H1 (cell line): ENCODE results near the gene CSF2. TPM values are rescaled to one million over a fixed set of nuclear protein-coding genes. Genes with fewer than 3 reads are reported as not detected.

Experiments used
- CTCF ChIA-PET: fragments of 300-600 bp; sonication (Branson Sonifier 250); formaldehyde crosslinking; loops from one replicate; lab custom pipeline; 2021; ENCODE audit not compliant: partially characterized antibody; lab: Charles Lee
- POLR2A ChIA-PET: fragments of 300-600 bp; sonication (Branson Sonifier 250); formaldehyde crosslinking; loops from one replicate; lab custom pipeline; 2021; ENCODE audit warnings: inconsistent platforms; ENCODE audit not compliant: partially characterized antibody; lab: Charles Lee
- DNase-seq, 2 experiments: peaks; one replicate each; pipeline versions ENCODE4 v3.0.0 to v3.0.0-alpha.2; 2010 to 2022; ENCODE audit warnings: low spot score in 2 of 2, low read depth in 1 of 2, mixed read lengths in 1 of 2
- FAIRE-seq: peaks from 2 replicates; lab custom pipeline; 2011; peaks lifted over from hg19 to GRCh38; lab: Jason Lieb, UNC
- H2AFZ ChIP-seq: 2 replicates; pipeline ENCODE4 v1.8.1; 2012; ENCODE audit warnings: low read length, inconsistent platforms
- H2AK5ac ChIP-seq: 2 replicates; pipeline ENCODE4 v1.6.1; 2013; ENCODE audit warnings: low read depth, low read length
- H2BK120ac ChIP-seq: replicated peaks from 2 replicates; pipeline ENCODE3; 2013; ENCODE audit warnings: low read depth, low read length, inconsistent platforms
- H2BK12ac ChIP-seq: 2 replicates; pipeline ENCODE4 v1.6.1; 2013; ENCODE audit warnings: low read depth, low read length
- H2BK15ac ChIP-seq: 2 replicates; pipeline ENCODE4 v1.6.1; 2013; ENCODE audit warnings: low read length
- H2BK20ac ChIP-seq: 2 replicates; pipeline ENCODE4 v1.6.1; 2013; ENCODE audit warnings: low read length
- H2BK5ac ChIP-seq: 2 replicates; pipeline ENCODE4 v1.6.1; 2013; ENCODE audit warnings: low read depth, low read length
- H3K14ac ChIP-seq: 2 replicates; pipeline ENCODE4 v1.6.1; 2013; ENCODE audit warnings: inconsistent platforms; ENCODE audit not compliant: insufficient read length
- H3K18ac ChIP-seq: 2 replicates; pipeline ENCODE4 v1.6.1; 2013; ENCODE audit warnings: low read length; ENCODE audit errors: extremely low read depth
- H3K23ac ChIP-seq: 2 replicates; pipeline ENCODE4 v1.6.1; 2013; ENCODE audit warnings: inconsistent platforms; ENCODE audit not compliant: insufficient read length
- H3K23me2 ChIP-seq: 2 replicates; pipeline ENCODE4 v1.6.1; 2013; ENCODE audit warnings: low read depth, low read length
- H3K27ac ChIP-seq: 2 replicates; pipeline ENCODE4 v1.6.1; 2011; ENCODE audit warnings: low read depth, low read length, inconsistent platforms
- H3K27me3 ChIP-seq, 4 experiments: replicated peaks in 1 of 4; 1 replicate in 1 of 4; 2 replicates in 3 of 4; pipeline versions ENCODE4 v1.6.1 to v1.8.1; 2011 to 2013; ENCODE audit warnings: low read length in 3 of 4, mild to moderate bottlenecking in 3 of 4, inconsistent platforms in 2 of 4, mixed read lengths in 2 of 4, moderate library complexity in 1 of 4; ENCODE audit not compliant: control insufficient read depth in 3 of 4, insufficient read depth in 3 of 4; ENCODE audit errors: extremely low read depth in 1 of 4
- H3K36me3 ChIP-seq, 4 experiments: 2 replicates each; pipeline versions ENCODE4 v1.6.1 to v1.8.1; 2011 to 2013; ENCODE audit warnings: mild to moderate bottlenecking in 4 of 4, low read length in 3 of 4, moderate library complexity in 2 of 4, control low read depth in 1 of 4, inconsistent platforms in 1 of 4; ENCODE audit not compliant: insufficient read depth in 4 of 4, control insufficient read depth in 2 of 4
- H3K4ac ChIP-seq: replicated peaks from 2 replicates; pipeline ENCODE3; 2013; ENCODE audit warnings: low read length, low read depth, mixed read lengths, inconsistent platforms; ENCODE audit not compliant: insufficient read length
- H3K4me1 ChIP-seq, 4 experiments: replicated peaks in 1 of 4; 1 replicate in 1 of 4; 2 replicates in 3 of 4; pipeline versions ENCODE4 v1.6.1 to v1.8.1; 2011 to 2013; ENCODE audit warnings: low read length in 3 of 4, inconsistent platforms in 2 of 4, mixed read lengths in 1 of 4; ENCODE audit not compliant: insufficient read depth in 4 of 4, control insufficient read depth in 3 of 4
- H3K4me2 ChIP-seq, 2 experiments: 2 replicates each; pipeline versions ENCODE4 v1.6.1 to v1.8.1; 2011 to 2013; ENCODE audit warnings: low read depth in 2 of 2, low read length in 2 of 2, control low read depth in 1 of 2, inconsistent platforms in 1 of 2, mild to moderate bottlenecking in 1 of 2; ENCODE audit not compliant: insufficient read depth in 1 of 2
- H3K4me3 ChIP-seq, 4 experiments: fragments of 200-600, 300-600 bp in 1 of 4; sonication (generic), shearing (Covaris generic), sonication (Bioruptor Twin) in 1 of 4; 2 replicates each; pipeline versions ENCODE4 v1.5.1 to v1.8.1; 2011 to 2016; ENCODE audit warnings: low read length in 4 of 4, low read depth in 3 of 4, control low read depth in 2 of 4, inconsistent platforms in 2 of 4, mild to moderate bottlenecking in 2 of 4, mixed read lengths in 1 of 4, moderate library complexity in 1 of 4; ENCODE audit not compliant: insufficient read depth in 2 of 4; ENCODE audit errors: extremely low read depth in 1 of 4
- H3K56ac ChIP-seq: replicated peaks from 2 replicates; pipeline ENCODE3; 2013; ENCODE audit warnings: low read depth, mild to moderate bottlenecking, mixed read lengths, low read length, inconsistent platforms; ENCODE audit not compliant: insufficient read length
- H3K79me1 ChIP-seq: 2 replicates; pipeline ENCODE4 v1.6.1; 2013; ENCODE audit warnings: low read depth, low read length, control low read depth
- H3K79me2 ChIP-seq, 2 experiments: 2 replicates each; pipeline versions ENCODE4 v1.6.1 to v1.8.1; 2012 to 2013; ENCODE audit warnings: low read length in 2 of 2, mild to moderate bottlenecking in 2 of 2, inconsistent platforms in 1 of 2; ENCODE audit not compliant: insufficient read depth in 2 of 2, control insufficient read depth in 1 of 2
- H3K9ac ChIP-seq, 4 experiments: replicated peaks in 1 of 4; 1 replicate in 1 of 4; 2 replicates in 3 of 4; pipeline versions ENCODE4 v1.6.1 to v1.8.1; 2011 to 2013; ENCODE audit warnings: low read depth in 3 of 4, low read length in 3 of 4, control low read depth in 2 of 4, mild to moderate bottlenecking in 2 of 4, moderate library complexity in 2 of 4, inconsistent platforms in 1 of 4; ENCODE audit errors: extremely low read depth in 1 of 4
- H3K9me3 ChIP-seq, 2 experiments: 2 replicates each; pipeline versions ENCODE4 v1.6.1 to v1.8.1; 2012 to 2013; ENCODE audit warnings: mild to moderate bottlenecking in 2 of 2, moderate library complexity in 2 of 2, control low read depth in 1 of 2, inconsistent platforms in 1 of 2, low read depth in 1 of 2, low read length in 1 of 2, mixed read lengths in 1 of 2; ENCODE audit not compliant: insufficient read depth in 2 of 2
- H4K20me1 ChIP-seq, 2 experiments: replicated peaks in 1 of 2; 2 replicates each; pipeline versions ENCODE3 to v1.8.1; 2011 to 2013; ENCODE audit warnings: inconsistent platforms in 2 of 2, low read length in 2 of 2, mild to moderate bottlenecking in 1 of 2; ENCODE audit not compliant: insufficient read depth in 2 of 2, control insufficient read depth in 1 of 2
- H4K5ac ChIP-seq: 2 replicates; pipeline ENCODE4 v1.6.1; 2013; ENCODE audit warnings: low read length, low read depth, mixed read lengths, inconsistent platforms; ENCODE audit not compliant: insufficient read length
- H4K8ac ChIP-seq: 2 replicates; pipeline ENCODE4 v1.8.0; 2013; ENCODE audit warnings: mild to moderate bottlenecking, moderate library complexity, low read length, inconsistent platforms; ENCODE audit not compliant: insufficient read depth; ENCODE audit errors: extremely low read depth
- H4K91ac ChIP-seq: replicated peaks from 2 replicates; pipeline ENCODE3; 2013; ENCODE audit warnings: low read length, mixed read lengths, inconsistent platforms; ENCODE audit not compliant: insufficient read length
- ATF3 ChIP-seq: IDR thresholded peaks from 2 replicates; pipeline ENCODE4 v1.6.1; 2011; ENCODE audit warnings: low read depth, mild to moderate bottlenecking, low read length; ENCODE audit not compliant: insufficient read depth
- CEBPB ChIP-seq: IDR thresholded peaks from 2 replicates; pipeline ENCODE4 v1.6.1; 2012; ENCODE audit warnings: low read depth, low read length
- CREB1 ChIP-seq: IDR thresholded peaks from 2 replicates; pipeline ENCODE4 v1.6.1; 2012; ENCODE audit warnings: inconsistent platforms
- GTF2F1 ChIP-seq: IDR thresholded peaks from 2 replicates; pipeline ENCODE4 v1.6.1; 2012; ENCODE audit warnings: low read depth, low read length, improper control_type of control experiment, borderline replicate concordance
- MAX ChIP-seq: IDR thresholded peaks from 2 replicates; pipeline ENCODE4 v1.6.1; 2012; ENCODE audit warnings: inconsistent platforms
- TAF1 ChIP-seq: IDR thresholded peaks from 2 replicates; pipeline ENCODE4 v1.6.1; 2011; ENCODE audit warnings: mild to moderate bottlenecking, low read depth, low read length
- WGBS, 2 experiments: shearing (Covaris generic) in 1 of 2; methylation state at CpG; one replicate each; pipeline versions ENCODE4 v1.1.6 to v1.1.7; 2013 to 2015; ENCODE audit warnings: low lambda C conversion rate in 2 of 2, mixed read lengths in 2 of 2, inconsistent platforms in 1 of 2, low coverage in 1 of 2, missing lambda C conversion rate in 1 of 2; ENCODE audit not compliant: insufficient replicate concordance in 2 of 2, insufficient coverage in 1 of 2, insufficient read length in 1 of 2; ENCODE audit errors: extremely low coverage in 1 of 2, missing lambda C conversion rate in 1 of 2; 5-methylcytosine and 5-hydroxymethylcytosine counted together
- polyA plus RNA-seq, 7 experiments: library from polyadenylated mRNA; depleted of rRNA in 3 of 7; stranded (reverse) in 5 of 7; unstranded in 2 of 7; fragments of >200 nt in 5 of 7; fragments of 200-250 nt in 2 of 7; gene quantifications; 1 replicate in 5 of 7; 2 replicates in 1 of 7; 4 replicates in 1 of 7; pipeline versions ENCODE4 v1.2.1 to v1.2.3, GENCODE V29; 2011 to 2013; ENCODE audit warnings: missing spikeins in 2 of 7, mixed read lengths in 2 of 7
- total RNA-seq: library from RNA; stranded (reverse); fragmentation: NEBNext Ultra II Directional; extraction: Animal tissue kit (Norgen Biotek cat#: 25700); gene quantifications from 2 replicates; pipeline ENCODE4 v1.2.1, GENCODE V29; 2021

Gene CSF2
- total and polyA plus RNA-seq, 2 of the 8 experiments (the other 6 are each of a cell fraction or from before 2014, with no cell fraction given), result not detected

- Histone ChIP-seq H3K4ac (no peak overlapping the region), H3K27ac (no peak overlapping the region), H3K36me3 (no peaks in the 10 kb centered on the region), H3K4me1 (no peaks in the 10 kb centered on the region), H3K14ac (no peak overlapping the region), H3K27me3 (no peaks in the 10 kb centered on the region), H4K8ac (no peak overlapping the region), H2BK15ac (no peak overlapping the region), H4K91ac (no peak overlapping the region), H3K79me1 (no peaks in the 10 kb centered on the region), H3K4me3 (no peak overlapping the region), H3K18ac (no peak overlapping the region), H4K20me1 (no peaks in the 10 kb centered on the region), H2AK5ac (no peak overlapping the region), H3K23ac (no peak overlapping the region), H3K9ac (no peak overlapping the region), H2BK5ac (no peak overlapping the region), H3K23me2 (no peaks in the 10 kb centered on the region), H4K5ac (no peak overlapping the region), H2BK12ac (no peak overlapping the region), H2AFZ (no peak overlapping the region), H3K4me2 (no peak overlapping the region), H3K9me3 (no peaks in the 10 kb centered on the region), H3K56ac (no peak overlapping the region), H3K79me2 (no peaks in the 10 kb centered on the region), H2BK20ac (no peak overlapping the region), H2BK120ac (no peak overlapping the region)
- no peak for FAIRE-seq
- TF ChIP-seq GTF2F1 (no peak), ATF3 (no peak), TAF1 (no peak), CREB1 (no peak), MAX (no peak), CEBPB (no peak)
- CTCF ChIA-PET, result interaction anchor here (1.3 kb wide), 1 partner anchor 132 kb away, joined by 3 read pairs; no protein-coding TSS in a partner anchor
- no peak for DNase-seq
- WGBS, 2 experiments, result 94% methylated on average over 3 of the region's 3 CpGs; no CpG with 5 or more reads in 1 of the 2 experiments
- POLR2A ChIA-PET, result interaction anchor here (0.6 kb wide), 1 partner anchor 144 kb away, joined by 3 read pairs; no protein-coding TSS in a partner anchor
Measured at GRCh38 chr5:132105688-132106087, 32.1 kb downstream of the CSF2 start.
